ENCODE results near the gene OTUD1.

Gene OTUD1

DNA sequence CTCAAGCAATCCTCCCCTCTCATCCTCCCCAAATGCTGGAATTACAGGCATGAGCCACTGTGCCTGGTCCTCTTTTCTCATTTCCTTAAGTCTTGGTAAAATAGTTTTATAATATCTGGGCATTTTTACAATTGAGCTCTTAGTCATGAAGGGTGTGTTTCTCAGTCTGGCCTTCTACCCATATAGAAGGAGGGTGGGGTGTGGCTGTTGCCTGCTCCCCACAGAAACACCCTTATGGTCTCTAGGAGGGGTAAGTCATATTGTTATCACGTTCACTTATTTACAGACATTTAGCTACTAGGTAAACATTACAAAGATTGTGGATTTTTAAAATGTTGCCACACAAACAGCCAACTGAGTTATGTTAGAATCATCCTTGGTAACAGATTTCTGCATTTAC is 6.7 kb upstream of the OTUD1 start:
- no peak for DNase-seq

DNA sequence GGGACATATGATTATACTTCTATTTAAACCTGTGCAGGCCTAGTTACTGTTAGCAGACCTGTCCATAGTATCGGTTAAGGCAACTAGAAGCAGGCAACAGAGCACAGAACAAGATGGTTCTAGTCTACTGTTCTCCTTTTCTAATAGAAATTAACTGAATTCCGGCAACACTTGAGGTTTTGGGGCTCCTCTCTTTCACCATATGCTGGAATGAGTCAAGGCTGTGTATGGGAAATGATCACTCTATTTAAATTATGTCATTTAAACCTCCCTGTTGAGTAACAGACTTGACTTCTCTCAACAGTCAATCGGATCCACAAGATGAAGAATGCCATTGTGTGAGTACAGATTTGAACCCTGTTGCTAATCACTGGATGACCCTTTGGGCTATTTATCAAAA is 6.2 kb upstream of the OTUD1 start:
- DNase-seq = no peak

DNA sequence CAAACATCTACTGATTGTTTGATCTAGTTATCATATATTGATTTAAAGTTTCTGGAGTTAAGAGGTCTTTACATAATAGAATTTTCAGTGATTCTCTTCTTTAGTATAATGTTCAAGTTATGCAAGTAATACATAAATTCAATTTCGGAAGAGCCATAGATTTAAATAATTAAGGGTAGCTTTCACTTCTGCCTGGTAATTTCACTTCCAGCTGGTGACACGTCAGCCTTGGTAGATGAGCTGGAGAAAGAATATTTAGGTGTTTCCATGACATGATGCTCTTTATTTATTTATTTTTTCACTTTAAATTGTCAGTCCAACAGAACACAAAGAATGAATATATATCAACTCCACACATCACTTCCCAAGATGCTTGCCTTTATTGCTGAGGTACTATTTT is 5.2 kb upstream of the OTUD1 start:
- no peak for DNase-seq

DNA sequence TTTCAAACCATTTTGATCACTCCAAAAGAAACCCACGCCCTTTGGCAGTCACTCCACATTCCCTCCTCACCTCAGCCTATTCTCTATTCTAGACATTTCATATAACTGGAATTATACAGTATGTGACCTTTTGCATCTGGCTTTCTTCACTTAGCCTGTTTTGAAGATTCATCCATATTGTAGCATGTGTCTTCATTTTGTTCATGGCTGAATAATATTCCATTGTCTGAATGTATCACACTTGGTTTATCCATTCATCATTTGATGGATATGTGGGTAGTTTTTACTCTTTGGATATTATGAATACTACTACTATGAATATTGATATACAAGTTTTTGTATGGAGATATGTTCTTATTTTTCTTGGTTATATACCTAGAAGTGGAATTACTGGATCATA is 3.5 kb upstream of the OTUD1 start:
- no peak for DNase-seq

DNA sequence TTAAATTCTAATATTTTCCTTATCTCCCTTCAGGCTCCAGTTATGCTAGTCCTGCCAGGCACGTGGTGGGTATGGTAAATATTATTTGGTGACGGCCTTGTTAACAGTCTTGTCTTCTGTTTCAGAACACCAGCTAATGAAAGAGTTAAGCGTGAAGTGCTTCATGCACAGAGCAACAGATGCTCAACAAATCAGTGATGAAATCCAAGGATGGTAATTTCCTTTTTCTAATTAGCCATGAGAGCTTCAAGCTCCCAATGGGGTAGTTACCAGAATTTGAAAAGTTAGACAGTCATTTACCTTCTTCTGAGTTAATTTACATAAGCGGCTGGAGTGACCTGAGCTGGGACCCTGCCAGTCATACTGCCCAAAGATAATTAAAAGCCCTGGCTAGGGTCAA is 1.9 kb upstream of the OTUD1 start:
- no peak for DNase-seq

DNA sequence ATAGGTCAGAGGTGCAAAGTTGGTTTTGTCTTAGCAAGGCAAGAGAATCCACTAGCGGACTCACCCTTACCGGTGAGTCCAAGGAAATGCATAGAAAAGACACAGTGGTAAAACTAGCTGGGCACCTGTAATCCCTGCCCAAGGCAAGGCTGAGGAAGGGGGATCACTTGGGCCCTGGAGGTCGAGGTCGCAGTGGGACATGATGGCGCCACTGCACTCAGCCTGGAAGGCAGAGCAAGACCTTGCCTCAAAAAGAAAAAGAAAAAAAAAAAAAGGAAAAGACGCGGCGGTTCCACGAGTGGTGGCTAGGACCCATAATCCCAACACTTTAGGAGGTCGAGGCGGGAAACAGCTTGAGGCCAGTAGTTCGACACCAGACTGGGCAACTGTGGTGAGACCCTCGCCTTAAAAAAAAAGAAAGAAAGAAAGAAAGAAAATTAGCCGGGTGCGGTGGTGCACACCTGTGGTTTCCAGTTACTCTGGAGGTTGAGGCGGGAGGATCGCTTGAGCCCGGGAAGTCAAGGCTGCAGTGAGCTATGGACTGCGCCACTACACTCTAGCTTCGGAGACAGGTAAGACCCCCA is 820 bp upstream of the OTUD1 start:
- DNase-seq = no peak

DNA sequence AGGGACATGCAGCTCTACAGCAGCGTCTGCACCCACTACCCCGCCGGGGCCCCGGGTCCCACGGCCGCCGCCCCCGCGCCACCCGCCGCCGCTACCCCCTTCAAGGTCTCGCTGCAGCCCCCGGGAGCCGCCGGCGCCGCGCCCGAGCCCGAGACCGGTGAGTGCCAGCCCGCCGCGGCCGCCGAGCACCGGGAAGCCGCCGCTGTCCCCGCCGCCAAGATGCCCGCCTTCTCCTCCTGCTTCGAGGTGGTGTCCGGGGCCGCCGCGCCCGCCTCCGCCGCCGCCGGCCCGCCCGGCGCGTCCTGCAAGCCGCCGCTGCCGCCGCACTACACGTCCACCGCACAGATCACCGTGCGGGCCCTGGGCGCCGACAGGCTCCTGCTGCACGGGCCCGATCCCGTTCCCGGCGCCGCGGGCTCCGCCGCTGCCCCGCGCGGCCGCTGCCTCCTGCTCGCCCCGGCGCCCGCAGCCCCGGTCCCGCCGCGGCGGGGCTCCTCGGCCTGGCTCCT is 631 bp downstream of the OTUD1 start:
- DNase-seq = no peak

DNA sequence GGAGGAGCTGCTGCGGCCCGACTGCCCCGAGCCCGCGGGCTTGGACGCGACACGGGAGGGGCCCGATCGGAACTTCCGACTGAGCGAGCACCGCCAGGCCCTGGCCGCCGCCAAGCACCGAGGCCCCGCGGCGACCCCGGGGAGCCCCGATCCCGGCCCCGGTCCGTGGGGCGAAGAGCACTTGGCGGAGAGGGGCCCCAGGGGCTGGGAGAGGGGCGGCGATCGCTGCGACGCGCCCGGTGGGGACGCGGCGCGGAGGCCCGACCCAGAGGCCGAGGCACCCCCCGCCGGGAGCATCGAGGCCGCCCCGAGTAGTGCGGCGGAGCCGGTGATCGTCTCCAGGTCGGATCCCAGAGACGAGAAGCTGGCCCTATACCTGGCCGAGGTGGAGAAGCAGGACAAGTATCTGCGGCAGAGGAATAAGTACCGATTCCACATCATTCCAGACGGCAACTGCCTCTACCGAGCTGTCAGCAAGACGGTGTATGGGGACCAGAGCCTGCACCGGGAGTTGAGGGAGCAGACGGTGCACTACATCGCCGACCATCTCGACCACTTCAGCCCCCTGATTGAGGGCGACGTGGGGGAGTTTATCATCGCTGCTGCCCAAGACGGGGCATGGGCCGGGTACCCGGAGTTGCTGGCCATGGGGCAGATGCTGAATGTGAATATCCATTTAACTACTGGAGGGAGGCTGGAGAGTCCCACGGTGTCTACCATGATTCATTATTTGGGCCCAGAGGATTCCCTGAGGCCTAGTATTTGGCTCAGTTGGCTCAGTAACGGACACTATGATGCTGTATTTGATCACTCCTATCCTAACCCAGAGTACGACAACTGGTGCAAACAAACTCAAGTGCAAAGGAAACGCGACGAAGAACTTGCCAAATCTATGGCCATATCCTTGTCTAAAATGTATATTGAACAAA is 1.4 kb downstream of the OTUD1 start:
- peak in 1 of 2 experiments; percentile 10 for DNase-seq

DNA sequence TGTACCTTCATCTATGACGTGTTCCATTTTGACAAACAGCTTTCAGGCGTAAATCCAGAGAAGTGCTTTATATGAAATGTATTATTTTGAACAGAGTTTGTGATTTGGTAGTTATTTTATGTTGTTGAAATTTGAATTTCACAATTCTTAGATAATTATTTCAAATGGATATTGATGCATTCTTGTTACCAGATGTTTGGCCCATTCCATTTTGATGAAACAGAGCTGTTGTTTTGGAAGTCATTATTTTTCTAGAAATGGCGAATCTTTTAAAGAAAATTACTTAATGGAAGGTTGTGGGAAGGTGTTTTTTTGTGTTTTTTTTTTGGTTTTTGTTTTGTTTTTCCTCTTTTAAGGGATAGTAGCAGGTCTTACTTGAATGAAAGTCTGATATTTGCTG is 2.4 kb downstream of the OTUD1 start:
- no peak for DNase-seq

DNA sequence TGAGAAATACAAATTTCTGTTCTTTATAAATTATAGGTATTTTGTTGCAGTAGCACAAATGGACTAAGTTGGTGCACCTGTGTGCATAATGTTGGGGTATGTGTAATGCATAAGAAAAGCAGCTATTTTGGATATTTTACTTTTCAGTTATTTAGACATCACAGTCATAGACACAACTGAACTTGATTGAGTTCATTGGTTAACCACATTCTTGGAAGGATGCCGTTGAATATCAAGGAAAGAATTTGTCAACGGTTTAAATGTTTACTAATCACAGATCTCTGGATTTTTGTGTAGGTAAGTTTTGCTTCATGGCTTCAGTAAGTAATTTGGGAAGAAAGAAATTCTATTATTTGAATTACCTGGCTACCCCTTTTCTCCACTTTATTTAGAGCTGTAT is 4.1 kb downstream of the OTUD1 start:
- DNase-seq = no peak

DNA sequence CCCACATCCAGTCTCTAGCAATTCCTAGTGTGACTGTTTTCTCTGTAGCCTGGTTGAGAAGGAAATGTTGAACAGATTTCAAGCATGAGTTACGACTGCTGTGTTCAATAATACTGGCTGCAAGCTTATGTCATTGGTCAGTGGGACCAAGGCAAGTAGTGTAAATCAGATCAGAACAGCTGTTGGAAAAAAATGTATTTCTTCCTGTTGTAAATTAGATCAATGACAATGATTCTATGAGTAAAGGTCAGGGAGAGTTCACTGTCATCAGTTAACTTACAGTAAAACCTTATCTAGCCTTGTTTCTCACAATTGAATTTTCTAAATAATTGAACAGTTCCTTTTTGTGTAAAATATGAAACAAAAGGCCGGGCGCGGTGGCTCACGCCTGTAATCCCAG is 6.7 kb downstream of the OTUD1 start:
- no peak for DNase-seq

DNA sequence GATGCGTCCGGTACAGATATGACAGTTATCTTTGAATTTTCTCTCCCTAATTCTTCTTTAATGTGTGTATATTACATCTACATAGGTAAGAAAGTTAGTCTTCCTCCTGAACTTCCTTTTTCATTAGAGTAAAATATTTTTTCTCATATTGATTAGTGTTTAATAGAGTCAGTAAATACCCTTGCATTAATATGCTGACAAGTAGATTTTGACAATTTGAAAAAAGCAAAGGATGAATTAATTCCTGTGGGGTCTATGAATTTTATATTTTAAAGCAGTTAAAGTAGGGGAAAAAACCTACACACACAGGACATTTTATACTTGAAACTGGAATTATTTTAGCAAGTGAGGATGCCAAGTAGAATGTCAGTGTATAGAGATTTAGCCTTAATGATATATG is 9.4 kb downstream of the OTUD1 start:
- DNase-seq = no peak

DNA sequence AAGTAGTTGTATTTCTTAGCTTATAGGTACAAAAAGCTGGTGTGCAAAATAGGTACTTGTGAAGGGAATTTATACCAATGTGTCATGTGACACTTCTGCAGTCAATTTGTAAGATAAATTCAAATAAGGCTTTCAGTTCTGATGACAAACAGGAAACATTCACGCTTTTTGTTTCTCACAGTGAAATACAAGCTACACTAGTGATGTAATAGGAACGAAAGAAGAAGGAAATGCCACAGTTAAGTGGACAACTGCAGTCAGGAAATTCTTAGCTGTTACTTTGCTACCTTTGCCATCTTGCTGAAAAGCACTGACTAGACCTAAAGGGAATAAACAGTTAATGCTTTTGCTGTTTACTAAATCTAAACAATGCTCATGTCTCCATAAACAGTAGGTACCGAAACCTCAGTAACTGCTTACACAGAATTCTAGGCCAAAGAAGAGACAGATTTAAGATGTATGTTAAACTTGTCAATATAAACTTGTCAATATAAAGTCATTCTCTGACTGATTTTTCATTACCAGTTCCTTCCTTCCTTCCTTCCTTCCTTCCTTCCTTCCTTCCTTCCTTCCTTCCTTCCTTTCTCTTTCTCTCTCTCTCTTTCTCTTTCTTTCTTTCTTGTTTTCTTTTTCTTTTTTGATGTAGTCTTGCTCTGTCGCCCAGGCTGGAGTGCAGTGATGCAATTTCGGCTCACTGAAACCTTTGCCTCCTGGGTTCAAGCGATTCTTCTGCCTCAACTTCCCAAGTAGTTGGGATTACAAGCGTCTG is 10.1 kb downstream of the OTUD1 start:
- DNase-seq = no peak

DNA sequence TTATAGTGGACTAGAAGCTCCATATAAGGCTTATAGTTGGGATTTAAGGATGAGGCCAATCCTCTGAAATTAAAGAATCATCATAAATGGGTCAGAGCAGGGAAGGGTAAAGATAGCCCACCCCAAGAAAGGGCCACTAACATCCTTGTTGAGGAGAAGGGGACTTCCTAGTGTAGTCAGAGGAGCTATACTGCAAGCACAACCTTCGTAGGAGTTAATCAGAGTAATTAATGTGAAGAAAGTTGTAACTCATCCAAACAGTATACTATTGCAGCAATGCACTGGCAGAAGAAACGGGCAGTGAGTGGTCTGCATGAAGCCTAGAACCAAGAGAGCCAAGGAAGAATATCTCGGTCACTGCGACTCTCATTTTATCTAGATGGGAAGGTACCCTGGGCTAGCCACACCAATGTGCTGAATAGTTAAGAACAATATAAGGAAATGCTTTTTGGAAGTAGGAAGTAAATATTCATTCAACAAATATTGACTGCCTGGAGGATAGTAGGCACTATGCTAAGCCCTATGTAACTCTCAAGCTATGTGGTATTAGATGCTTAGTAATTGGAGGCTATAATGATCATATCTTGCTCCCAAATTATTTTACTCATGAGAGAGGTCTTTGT is 13.3 kb downstream of the OTUD1 start:
- DNase-seq = no peak

DNA sequence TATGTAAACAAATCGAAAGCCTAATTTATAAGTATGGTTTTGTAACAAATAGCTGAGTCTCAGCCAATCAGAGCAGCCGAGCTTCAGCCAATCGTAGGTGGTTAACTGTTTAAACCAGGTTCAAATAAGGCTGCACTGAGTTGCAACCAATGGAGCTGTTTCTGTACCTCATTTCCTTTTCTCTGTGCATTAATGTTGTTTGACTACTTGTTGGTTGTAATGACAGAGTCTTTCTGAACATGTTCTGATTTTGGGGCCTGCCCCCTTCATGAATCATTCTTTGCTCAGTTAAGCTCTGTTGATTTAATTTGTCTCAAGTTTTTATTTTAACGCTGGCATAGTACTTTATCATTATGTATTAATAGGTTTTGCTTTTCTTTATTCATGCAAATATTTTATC is 14.6 kb downstream of the OTUD1 start:
- DNase-seq = no peak

DNA sequence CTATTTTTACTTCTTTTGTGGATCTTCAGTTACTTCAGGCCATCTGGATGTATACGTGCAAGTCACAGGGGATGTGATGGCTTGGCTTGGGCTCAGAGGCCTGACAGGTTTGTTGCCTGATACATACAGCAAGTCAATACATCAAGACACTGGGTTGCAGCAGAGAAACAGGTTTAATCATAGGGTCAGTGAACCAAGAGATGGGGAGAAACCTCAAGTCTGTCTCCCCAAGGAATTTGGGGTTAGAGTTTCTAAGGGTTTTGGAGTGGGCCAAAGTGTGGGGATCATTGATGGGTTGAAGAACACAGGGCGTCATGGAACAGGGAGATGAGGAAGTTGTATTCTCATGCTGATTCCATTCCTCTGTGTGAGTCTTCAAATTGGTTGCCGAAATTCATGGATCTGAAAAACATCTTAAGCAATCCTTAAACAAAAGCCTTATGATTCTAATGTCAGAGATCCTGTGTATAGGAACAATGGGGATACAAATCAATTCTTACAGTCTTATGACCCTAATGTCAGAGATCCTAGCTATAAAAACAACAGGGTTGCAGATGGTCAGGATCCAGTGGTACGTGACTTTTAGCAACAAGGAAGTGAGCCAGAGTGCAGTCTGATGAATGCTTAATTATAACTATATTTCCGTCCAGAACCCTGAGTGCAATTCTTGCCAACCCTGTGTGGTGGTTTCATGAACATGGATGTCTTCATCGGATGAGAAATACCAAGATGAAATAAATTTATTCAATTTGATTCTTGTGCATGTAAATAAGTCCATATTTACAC is 18.9 kb downstream of the OTUD1 start:
- DNase-seq = no peak

DNA sequence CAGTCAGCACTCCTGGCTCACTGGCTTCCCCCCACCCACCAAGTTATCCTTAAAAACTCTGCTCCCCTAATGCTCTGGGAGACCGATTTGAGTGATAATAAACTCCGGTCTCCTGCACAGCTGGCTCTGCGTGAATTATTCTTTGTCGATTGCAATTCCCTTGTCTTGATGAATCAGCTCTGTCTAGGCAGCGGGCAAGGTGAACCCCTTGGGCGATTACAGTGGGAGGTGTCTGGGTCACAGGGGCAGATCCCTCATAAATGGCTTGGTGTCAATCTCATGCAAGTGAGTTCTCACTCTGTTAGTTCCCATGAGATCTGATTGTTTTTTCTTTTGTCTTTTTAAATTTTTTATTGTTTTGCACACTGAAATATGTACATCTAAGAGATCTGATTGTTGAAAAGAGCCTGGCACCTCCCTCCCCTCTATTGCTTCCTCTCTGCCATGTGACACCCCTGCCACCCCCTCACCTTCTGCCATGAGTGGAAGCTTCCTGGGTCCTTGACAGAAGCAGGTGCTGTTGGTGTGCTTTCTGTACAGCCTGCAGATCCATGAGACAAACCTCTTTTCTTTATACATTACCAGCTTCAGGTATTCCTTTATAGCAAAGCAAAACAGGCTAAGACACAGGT is 20.5 kb downstream of the OTUD1 start:
- no peak for DNase-seq

DNA sequence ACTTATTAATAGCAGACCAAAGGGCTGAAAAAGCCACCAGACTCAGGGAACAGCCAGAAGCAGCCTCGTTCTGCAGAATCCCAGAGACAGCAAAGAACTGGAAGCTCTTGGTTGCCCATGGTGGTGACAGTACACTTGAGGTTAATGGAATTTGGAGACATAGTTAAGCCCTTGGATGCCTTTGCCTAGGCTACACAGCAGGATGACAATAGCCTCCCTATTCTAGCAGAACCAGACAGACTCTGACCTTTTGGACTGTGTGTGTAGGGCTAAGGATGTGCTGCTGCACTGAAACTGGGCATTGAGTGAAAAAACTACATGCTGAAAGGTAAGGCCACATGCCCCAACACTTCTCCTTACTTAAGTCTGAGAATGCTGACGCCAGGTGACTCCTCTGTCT is 22.7 kb downstream of the OTUD1 start:
- DNase-seq = no peak

DNA sequence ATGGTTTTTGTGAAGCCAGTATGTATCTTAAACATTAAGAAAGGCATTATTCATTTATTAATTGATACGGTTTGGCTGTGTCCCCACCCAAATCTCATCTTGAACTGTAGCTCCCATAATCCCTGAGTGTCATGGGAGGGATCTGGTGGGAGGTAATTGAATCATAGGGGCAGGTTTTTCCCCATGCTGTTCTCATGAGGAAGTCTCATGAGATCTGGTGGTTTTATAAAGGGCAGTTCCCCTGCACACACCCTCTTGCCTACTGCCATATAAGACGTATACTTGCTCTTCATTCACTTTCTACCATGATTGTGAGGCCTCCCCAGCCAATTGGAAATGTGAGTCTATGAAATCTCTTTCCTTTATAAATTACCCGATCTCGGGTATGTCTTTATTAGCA is 28.1 kb downstream of the OTUD1 start:
- no peak for DNase-seq

DNA sequence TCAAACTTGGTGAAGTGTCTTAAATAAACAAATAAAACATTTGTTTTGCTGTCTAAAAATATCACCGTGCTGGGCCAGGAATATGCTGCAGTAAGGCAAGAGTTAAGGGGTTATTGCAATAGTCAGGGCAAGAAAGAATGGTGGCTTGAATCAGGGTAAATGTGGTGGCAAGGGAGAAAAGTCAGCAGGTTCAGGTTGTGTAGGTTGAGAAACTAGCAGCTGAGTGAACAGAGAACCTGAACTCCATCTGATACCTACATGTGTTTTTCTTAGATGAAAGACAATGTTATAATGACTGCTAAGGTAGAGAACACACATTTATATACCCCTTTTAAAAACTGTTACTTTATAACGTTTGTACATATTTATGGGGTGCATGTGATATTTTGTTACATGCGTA is 28.7 kb downstream of the OTUD1 start:
- DNase-seq = no peak

DNA sequence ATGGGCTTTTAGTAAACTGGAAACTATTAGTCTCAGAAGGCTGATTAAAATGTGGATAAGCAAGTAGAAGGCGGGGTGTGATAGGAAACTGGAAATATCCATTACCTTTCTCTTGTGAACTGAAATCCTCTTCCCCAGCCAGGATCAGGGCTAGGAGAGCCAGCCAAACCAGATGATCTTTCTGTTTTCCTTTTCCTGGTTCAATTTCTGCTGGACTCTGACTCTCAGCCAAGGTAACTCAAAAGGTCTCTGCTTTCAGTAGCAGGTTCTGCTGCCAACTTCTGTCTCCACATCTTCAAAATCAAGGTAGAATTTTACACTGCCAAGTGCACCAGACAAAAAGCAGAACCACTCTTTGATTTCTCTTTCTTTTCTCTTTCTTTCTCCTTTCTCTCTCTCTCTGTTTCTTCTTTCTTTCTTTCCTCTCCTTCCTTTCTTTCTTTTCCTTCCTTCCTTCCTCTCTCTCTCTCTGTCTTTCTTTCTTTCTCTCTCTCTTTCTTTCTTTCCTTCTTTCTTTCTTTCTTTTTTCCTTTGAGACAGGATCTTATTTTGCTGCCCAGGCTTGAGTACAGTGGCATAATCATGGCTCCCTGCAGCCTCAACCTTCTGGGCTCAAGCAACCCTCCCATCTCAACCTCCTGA is 30.8 kb downstream of the OTUD1 start:
- no peak for DNase-seq
